Neural progenitor cell (in vitro differentiated cells): Measurements from ENCODE around the gene CHM.
"Not testable (repeated sequence)": the region's sequence is repeated elsewhere in the genome, so short reads cannot be mapped to it uniquely, and the experiment has no call there.

ENCODE experiments used
- EZH2 ChIP-seq: fragments of 200-600 bp; sonication (generic); IDR thresholded peaks from 2 replicates; pipeline ENCODE4 v1.6.1; 2017; ENCODE audit warnings: antibody characterized with exemption, mild to moderate bottlenecking, moderate library complexity
- EZH2phosphoT487 ChIP-seq: fragments of 200-600 bp; sonication (generic); IDR thresholded peaks from 2 replicates; pipeline ENCODE4 v1.6.1; 2017; ENCODE audit warnings: antibody characterized with exemption
- TF ChIP-seq, protein P1 (sequence below): fragments of 200-600 bp; sonication (generic); IDR thresholded peaks from 2 replicates; pipeline ENCODE4 v1.5.1; 2017; ENCODE audit warnings: antibody characterized with exemption, mild to moderate bottlenecking

- TF ChIP-seq, protein P1, sequence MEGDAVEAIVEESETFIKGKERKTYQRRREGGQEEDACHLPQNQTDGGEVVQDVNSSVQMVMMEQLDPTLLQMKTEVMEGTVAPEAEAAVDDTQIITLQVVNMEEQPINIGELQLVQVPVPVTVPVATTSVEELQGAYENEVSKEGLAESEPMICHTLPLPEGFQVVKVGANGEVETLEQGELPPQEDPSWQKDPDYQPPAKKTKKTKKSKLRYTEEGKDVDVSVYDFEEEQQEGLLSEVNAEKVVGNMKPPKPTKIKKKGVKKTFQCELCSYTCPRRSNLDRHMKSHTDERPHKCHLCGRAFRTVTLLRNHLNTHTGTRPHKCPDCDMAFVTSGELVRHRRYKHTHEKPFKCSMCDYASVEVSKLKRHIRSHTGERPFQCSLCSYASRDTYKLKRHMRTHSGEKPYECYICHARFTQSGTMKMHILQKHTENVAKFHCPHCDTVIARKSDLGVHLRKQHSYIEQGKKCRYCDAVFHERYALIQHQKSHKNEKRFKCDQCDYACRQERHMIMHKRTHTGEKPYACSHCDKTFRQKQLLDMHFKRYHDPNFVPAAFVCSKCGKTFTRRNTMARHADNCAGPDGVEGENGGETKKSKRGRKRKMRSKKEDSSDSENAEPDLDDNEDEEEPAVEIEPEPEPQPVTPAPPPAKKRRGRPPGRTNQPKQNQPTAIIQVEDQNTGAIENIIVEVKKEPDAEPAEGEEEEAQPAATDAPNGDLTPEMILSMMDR, result not testable (repeated sequence)
- TF ChIP-seq EZH2phosphoT487, EZH2: not testable (repeated sequence)
These were observed 32.4 kb downstream of the CHM start for GRCh38 chrX:86014959-86015358.
